ENCODE results near the gene DENR.
"Not testable (repeated sequence)": the region's sequence is repeated elsewhere in the genome, so short reads cannot be mapped to it uniquely, and the experiment has no call there.

The DENR gene

GRCh38 chr12:122743895-122744525, 8.6 kb upstream of the DENR start:
- Histone ChIP-seq H3K4me2 (ENCODE audit: low read length) (no peak overlapping the region), H3K9me3 (ENCODE audit: insufficient read depth, low read depth, low read length) (no peaks in the 10 kb centered on the region), H3K79me1 (ENCODE audit: low read length) (no peaks in the 10 kb centered on the region), H3K4me1 (ENCODE audit: control insufficient read depth in 1 of 2, insufficient read depth in 2 of 2, low read length in 2 of 2) (peaks cover 4 to 6% of the 10 kb centered on the region in 2 experiments), H4K91ac (ENCODE audit: low read depth, low read length) (no peak overlapping the region), H3K79me2 (ENCODE audit: control insufficient read depth, insufficient read depth, low read length, poor library complexity) (no peaks in the 10 kb centered on the region), H3K36me3 (ENCODE audit: control insufficient read depth in 1 of 2, insufficient read depth in 2 of 2, low read length in 2 of 2) (no peaks in the 10 kb centered on the region), H2BK12ac (ENCODE audit: low read length) (no peak overlapping the region), H4K12ac (ENCODE audit: low read depth, low read length) (no peak overlapping the region), H4K8ac (ENCODE audit: low read depth, low read length) (no peak overlapping the region), H3K9ac (ENCODE audit: low read length) (no peak overlapping the region), H3K18ac (ENCODE audit: low read length) (no peak overlapping the region), H2AK5ac (ENCODE audit: low read length) (no peak overlapping the region), H3K14ac (ENCODE audit: low read length) (no peak overlapping the region), H3K27ac (ENCODE audit: low read depth, low read length) (no peak overlapping the region), H3K27me3 (ENCODE audit: insufficient read depth, low read length) (no peaks in the 10 kb centered on the region), H3K4ac (ENCODE audit: low read depth, low read length) (no peak overlapping the region), H3K4me3 (ENCODE audit: low read depth, low read length) (no peak overlapping the region), H3K23ac (ENCODE audit: low read length) (no peak overlapping the region), H2BK120ac (ENCODE audit: insufficient read depth, low read length, poor library complexity) (no peak overlapping the region), H2AFZ (ENCODE audit: insufficient read depth, low read length, poor library complexity) (no peak overlapping the region), H2BK5ac (ENCODE audit: low read depth, low read length, poor library complexity) (no peak overlapping the region)
- no CpG with 5 or more reads among the region's 7 CpGs for WGBS (ENCODE audit: extremely low coverage, insufficient coverage, insufficient read length)
- peak in 1 of 2 donors; percentile 29 for DNase-seq

- no peak for DNase-seq
- no peak overlapping the region for H2AK5ac ChIP-seq (ENCODE audit: low read length)
- no peak overlapping the region for H3K27ac ChIP-seq (ENCODE audit: low read depth, low read length)
- H3K4me2 ChIP-seq (ENCODE audit: low read length) = no peak overlapping the region
- no peaks in the 10 kb centered on the region for H3K27me3 ChIP-seq (ENCODE audit: insufficient read depth, low read length)
- 100% methylated on average over 2 of the region's 9 CpGs for WGBS (ENCODE audit: extremely low coverage, insufficient coverage, insufficient read length)
- H3K36me3 ChIP-seq (ENCODE audit: control insufficient read depth in 1 of 2, insufficient read depth in 2 of 2, low read length in 2 of 2) = no peaks in the 10 kb centered on the region
- no peak overlapping the region for H2AFZ ChIP-seq (ENCODE audit: insufficient read depth, low read length, poor library complexity)
- H3K18ac ChIP-seq (ENCODE audit: low read length) = no peak overlapping the region
- H3K79me1 ChIP-seq (ENCODE audit: low read length) = peaks cover 2% of the 10 kb centered on the region
- H2BK120ac ChIP-seq (ENCODE audit: insufficient read depth, low read length, poor library complexity) = no peak overlapping the region
- no peak overlapping the region for H3K23ac ChIP-seq (ENCODE audit: low read length)
- H3K79me2 ChIP-seq (ENCODE audit: control insufficient read depth, insufficient read depth, low read length, poor library complexity) = no peaks in the 10 kb centered on the region
- no peak overlapping the region for H4K8ac ChIP-seq (ENCODE audit: low read depth, low read length)
- H3K9me3 ChIP-seq (ENCODE audit: insufficient read depth, low read depth, low read length) = no peaks in the 10 kb centered on the region
- no peak overlapping the region for H3K4me3 ChIP-seq (ENCODE audit: low read depth, low read length)
- no peak overlapping the region for H4K12ac ChIP-seq (ENCODE audit: low read depth, low read length)
- H3K4ac ChIP-seq (ENCODE audit: low read depth, low read length) = no peak overlapping the region
- H2BK5ac ChIP-seq (ENCODE audit: low read depth, low read length, poor library complexity) = no peak overlapping the region
- H3K4me1 ChIP-seq (ENCODE audit: control insufficient read depth in 1 of 2, insufficient read depth in 2 of 2, low read length in 2 of 2) = peaks cover 6 to 8% of the 10 kb centered on the region in 2 experiments
- no peak overlapping the region for H3K9ac ChIP-seq (ENCODE audit: low read length)
- H3K14ac ChIP-seq (ENCODE audit: low read length) = no peak overlapping the region
- H4K91ac ChIP-seq (ENCODE audit: low read depth, low read length) = no peak overlapping the region
- no peak overlapping the region for H2BK12ac ChIP-seq (ENCODE audit: low read length)
These were observed 5.1 kb upstream of the DENR start for GRCh38 chr12:122747224-122748135.

GRCh38 chr12:122749569-122750332, 2.9 kb upstream of the DENR start:
- H3K27ac ChIP-seq (ENCODE audit: low read depth, low read length) = no peak overlapping the region
- peaks cover 9% of the 10 kb centered on the region for H3K79me2 ChIP-seq (ENCODE audit: control insufficient read depth, insufficient read depth, low read length, poor library complexity)
- H3K4me1 ChIP-seq (ENCODE audit: control insufficient read depth in 1 of 2, insufficient read depth in 2 of 2, low read length in 2 of 2) = peaks cover 6 to 12% of the 10 kb centered on the region in 2 experiments
- no peak overlapping the region for H4K12ac ChIP-seq (ENCODE audit: low read depth, low read length)
- peaks cover 2 to 4% of the 10 kb centered on the region in 2 experiments for H3K36me3 ChIP-seq (ENCODE audit: control insufficient read depth in 1 of 2, insufficient read depth in 2 of 2, low read length in 2 of 2)
- peak in 1 of 2 donors; percentile 64 for DNase-seq
- no peak overlapping the region for H2BK120ac ChIP-seq (ENCODE audit: insufficient read depth, low read length, poor library complexity)
- H2AK5ac ChIP-seq (ENCODE audit: low read length) = no peak overlapping the region
- no peak overlapping the region for H3K14ac ChIP-seq (ENCODE audit: low read length)
- no peak overlapping the region for H3K4me2 ChIP-seq (ENCODE audit: low read length)
- H3K9me3 ChIP-seq (ENCODE audit: insufficient read depth, low read depth, low read length) = no peaks in the 10 kb centered on the region
- no peak overlapping the region for H3K4ac ChIP-seq (ENCODE audit: low read depth, low read length)
- H3K23ac ChIP-seq (ENCODE audit: low read length) = no peak overlapping the region
- no peak overlapping the region for H2BK5ac ChIP-seq (ENCODE audit: low read depth, low read length, poor library complexity)
- no peak overlapping the region for H3K4me3 ChIP-seq (ENCODE audit: low read depth, low read length)
- WGBS (ENCODE audit: extremely low coverage, insufficient coverage, insufficient read length) = no CpG with 5 or more reads among the region's 6 CpGs
- H3K79me1 ChIP-seq (ENCODE audit: low read length) = peaks cover 8% of the 10 kb centered on the region
- H4K8ac ChIP-seq (ENCODE audit: low read depth, low read length) = no peak overlapping the region
- H2AFZ ChIP-seq (ENCODE audit: insufficient read depth, low read length, poor library complexity) = no peak overlapping the region
- H4K91ac ChIP-seq (ENCODE audit: low read depth, low read length) = no peak overlapping the region
- no peak overlapping the region for H3K18ac ChIP-seq (ENCODE audit: low read length)
- peak overlapping the region; percentile 91 for H2BK12ac ChIP-seq (ENCODE audit: low read length)
- no peaks in the 10 kb centered on the region for H3K27me3 ChIP-seq (ENCODE audit: insufficient read depth, low read length)
- peak overlapping the region; percentile 22 for H3K9ac ChIP-seq (ENCODE audit: low read length)

GRCh38 chr12:122750781-122751515, 1.7 kb upstream of the DENR start:
- H2AK5ac ChIP-seq (ENCODE audit: low read length); H4K91ac ChIP-seq (ENCODE audit: low read depth, low read length); H3K4ac ChIP-seq (ENCODE audit: low read depth, low read length); H3K18ac ChIP-seq (ENCODE audit: low read length); H3K9me3 ChIP-seq (ENCODE audit: insufficient read depth, low read depth, low read length); H3K23ac ChIP-seq (ENCODE audit: low read length); H3K9ac ChIP-seq (ENCODE audit: low read length); H3K27me3 ChIP-seq (ENCODE audit: insufficient read depth, low read length); H3K79me2 ChIP-seq (ENCODE audit: control insufficient read depth, insufficient read depth, low read length, poor library complexity); H3K14ac ChIP-seq (ENCODE audit: low read length); H3K4me2 ChIP-seq (ENCODE audit: low read length); H4K8ac ChIP-seq (ENCODE audit: low read depth, low read length); H3K36me3 ChIP-seq (ENCODE audit: control insufficient read depth in 1 of 2, insufficient read depth in 2 of 2, low read length in 2 of 2); H3K4me3 ChIP-seq (ENCODE audit: low read depth, low read length); H3K79me1 ChIP-seq (ENCODE audit: low read length); H4K12ac ChIP-seq (ENCODE audit: low read depth, low read length): not testable (repeated sequence)
- Histone ChIP-seq H2BK5ac (ENCODE audit: low read depth, low read length, poor library complexity) (peak overlapping the region; percentile 9), H3K27ac (ENCODE audit: low read depth, low read length) (peak overlapping the region; percentile 43), H2BK12ac (ENCODE audit: low read length) (peak overlapping the region; percentile 38), H2AFZ (ENCODE audit: insufficient read depth, low read length, poor library complexity) (peak overlapping the region; percentile 46), H3K4me1 (ENCODE audit: control insufficient read depth in 1 of 2, insufficient read depth in 2 of 2, low read length in 2 of 2) (peaks cover 6 to 12% of the 10 kb centered on the region in 2 experiments), H2BK120ac (ENCODE audit: insufficient read depth, low read length, poor library complexity) (peak overlapping the region; percentile 24)
- no CpG with 5 or more reads among the region's 17 CpGs for WGBS (ENCODE audit: extremely low coverage, insufficient coverage, insufficient read length)
- DNase-seq = peak in 1 of 2 donors; percentile 40

All from trophoblast cell (in vitro differentiated cells and primary cell).